GM21737 (cell line): ENCODE data around the gene ADCYAP1R1.

Experiments
- ATAC-seq: cut with Tn5 transposase; IDR thresholded peaks from one replicate; pipeline ENCODE4 v1.9.1; 2021; ENCODE audit warnings: mild to moderate bottlenecking, moderate library complexity; ENCODE audit not compliant: unreplicated experiment

ADCYAP1R1 gene

GRCh38 chr7:31082447-31082846 lies 30.3 kb downstream of the ADCYAP1R1 start:
- no peak for ATAC-seq

DNA sequence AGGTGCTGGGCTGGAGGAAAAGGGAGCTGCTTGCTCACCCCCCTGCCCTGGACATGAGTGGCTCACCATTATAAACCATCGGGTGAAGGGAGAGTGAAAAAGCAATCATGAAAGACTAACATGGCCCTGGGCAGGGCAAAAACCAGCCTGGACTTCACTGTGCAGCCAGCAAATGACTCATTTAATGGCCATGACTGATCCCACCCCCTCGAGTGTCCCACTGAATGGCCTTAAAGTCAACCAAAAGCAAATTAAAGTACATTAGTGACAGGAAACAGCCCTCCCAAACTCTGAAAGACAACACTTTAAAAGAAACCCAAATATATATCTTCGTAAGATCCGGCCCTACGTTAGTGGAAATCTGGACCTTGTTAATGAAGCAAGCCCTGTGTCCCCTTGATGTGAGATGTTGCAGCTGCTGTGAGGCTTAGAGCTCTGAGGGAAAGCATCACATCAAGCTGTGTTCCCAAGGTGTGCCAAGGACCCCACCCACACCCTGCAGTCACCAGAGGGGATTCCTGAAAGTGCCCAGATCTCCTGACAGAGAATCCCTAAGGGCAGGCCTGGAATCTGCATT lies 31.2 kb downstream of the ADCYAP1R1 start:
- ATAC-seq: no peak

DNA sequence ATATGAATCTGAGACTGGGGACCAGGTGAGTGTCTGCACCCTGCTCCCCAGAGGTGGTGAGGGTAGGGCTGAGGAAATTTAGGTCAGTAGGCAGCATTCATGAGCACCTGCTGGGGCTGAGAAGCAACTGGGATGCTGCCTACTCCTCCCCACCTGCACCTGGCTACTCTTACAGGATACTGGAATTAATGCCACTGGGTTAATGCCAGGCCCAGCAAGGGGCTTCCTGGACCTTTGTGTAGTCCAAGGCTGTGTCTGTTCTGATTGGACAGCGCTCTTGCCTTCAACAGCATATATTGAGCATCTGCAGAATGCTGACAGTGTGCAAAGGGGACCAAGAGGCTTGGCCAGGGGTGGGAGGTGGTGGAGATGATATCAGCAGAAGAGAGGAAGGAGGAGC lies 32.1 kb downstream of the ADCYAP1R1 start:
- no peak for ATAC-seq

GRCh38 chr7:31087351-31087750 lies 35.2 kb downstream of the ADCYAP1R1 start:
- no peak for ATAC-seq

- no peak for ATAC-seq
Measured at GRCh38 chr7:31091924-31092434, 39.9 kb downstream of the ADCYAP1R1 start.

- no peak for ATAC-seq
Measured at GRCh38 chr7:31092606-31093005, 40.5 kb downstream of the ADCYAP1R1 start.

DNA sequence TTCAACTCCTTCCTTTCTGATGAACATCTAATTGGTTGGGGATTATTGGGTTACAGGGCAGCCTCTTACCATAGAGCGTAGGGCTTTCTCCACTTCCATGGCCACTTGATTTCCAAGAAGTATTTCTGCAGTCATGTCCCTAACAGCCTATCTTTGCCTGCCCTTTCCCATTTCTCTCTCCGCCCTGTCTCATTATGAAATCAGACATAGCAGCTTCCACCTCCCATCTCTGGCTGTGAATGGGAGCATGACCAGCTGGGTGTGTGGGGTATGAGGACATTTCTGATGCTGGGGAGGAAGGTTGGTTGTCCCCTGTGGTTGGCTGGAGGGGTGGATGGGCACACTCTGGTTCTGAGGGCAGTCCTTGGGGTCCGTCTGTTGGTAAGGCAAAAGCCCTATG lies 41.2 kb downstream of the ADCYAP1R1 start:
- no peak for ATAC-seq

GRCh38 chr7:31094271-31094670 lies 42.2 kb downstream of the ADCYAP1R1 start:
- no peak for ATAC-seq

- no peak for ATAC-seq
Measured at GRCh38 chr7:31095286-31096197, 43.4 kb downstream of the ADCYAP1R1 start.

DNA sequence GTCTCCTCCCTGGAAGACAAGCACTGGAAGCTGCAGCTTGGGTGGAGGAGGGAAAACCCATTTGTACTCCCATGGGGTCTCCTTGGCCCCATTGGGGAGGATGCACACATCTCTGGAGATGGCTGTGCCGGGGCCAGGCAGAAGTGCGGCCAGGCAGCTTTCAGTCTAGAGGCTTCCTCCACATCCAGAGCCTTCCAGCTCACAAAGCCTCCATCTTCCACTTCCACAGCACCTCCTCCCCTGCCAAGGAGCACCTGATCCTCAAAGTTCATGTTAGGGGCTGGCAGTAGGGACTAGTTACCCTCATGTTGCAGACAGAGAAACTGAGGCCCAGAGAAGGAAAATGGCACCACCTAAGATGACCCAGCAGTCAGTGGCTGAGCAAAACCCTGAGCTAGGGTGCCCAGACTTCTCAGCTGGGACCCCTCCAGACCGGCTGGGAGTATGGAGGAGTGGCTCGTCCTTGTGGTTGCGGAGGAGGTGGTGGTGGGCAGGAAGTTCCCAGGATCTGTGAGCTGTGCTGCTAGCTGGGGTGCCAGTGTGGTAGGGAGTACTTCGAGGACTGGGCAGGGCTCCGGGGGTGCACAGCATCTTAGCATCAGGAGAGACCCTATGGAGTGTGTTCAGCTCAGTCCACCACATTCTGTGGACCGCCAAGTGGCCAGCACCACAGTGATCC lies 44.2 kb downstream of the ADCYAP1R1 start:
- ATAC-seq: no peak

- ATAC-seq: no peak
Measured at GRCh38 chr7:31096877-31097258, 44.8 kb downstream of the ADCYAP1R1 start.

DNA sequence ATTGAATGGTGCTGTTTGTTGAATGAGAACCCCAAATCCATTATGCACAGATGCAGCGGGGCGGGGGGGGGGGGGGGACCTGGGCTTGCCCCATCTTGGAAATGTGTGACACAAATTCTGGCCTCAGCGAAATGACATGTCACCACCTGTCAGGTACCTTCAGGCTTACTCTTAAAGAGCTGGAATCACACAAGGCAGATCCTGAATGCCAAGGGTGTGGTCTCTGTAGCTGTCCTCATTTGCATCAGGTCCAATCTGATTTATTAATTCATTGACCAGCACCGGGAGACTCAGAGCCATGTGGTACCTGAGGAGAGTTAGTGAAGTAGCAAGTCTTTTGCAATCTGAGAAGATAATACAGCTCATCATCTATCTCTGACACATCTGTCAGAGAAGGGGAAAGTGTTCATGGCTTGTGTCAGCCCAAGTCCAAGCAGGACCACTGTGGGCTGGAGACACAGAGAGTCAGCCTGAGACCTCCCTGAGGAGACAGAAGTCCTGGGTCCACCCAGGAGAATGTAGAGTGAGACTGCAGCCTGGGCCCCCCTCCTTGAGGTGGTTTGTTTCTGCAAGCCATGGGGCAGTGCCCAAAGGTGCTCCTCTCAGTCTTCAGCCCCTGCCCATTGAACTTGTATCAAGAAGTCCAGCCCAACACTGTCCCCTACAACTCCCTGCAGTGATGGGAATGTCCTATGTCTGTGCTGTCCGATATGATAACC lies 46.7 kb downstream of the ADCYAP1R1 start:
- no peak for ATAC-seq

- no peak for ATAC-seq
Measured at GRCh38 chr7:31099451-31100444, 47.6 kb downstream of the ADCYAP1R1 start.

GRCh38 chr7:31100445-31100844 lies 48.3 kb downstream of the ADCYAP1R1 start:
- ATAC-seq: no peak

DNA sequence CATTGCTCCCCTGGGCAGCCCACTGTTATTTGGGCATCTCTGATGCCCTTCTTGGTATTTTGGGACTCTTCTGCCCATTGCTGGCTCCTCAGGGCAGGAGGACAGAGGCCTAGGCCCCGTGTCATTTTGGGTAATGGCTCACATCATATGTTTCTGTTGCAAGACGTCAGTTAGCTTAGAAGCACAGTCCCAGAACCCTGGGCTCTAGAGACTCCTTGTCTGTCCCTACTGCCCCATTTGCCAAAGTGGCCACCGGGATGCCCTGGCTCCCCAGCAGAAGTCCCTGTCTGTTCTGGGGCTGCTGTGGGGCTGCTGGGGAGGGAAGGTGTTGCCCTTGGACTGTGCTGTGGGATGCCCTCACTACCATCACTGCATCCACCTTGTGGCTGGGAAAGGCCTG lies 48.8 kb downstream of the ADCYAP1R1 start:
- ATAC-seq: no peak

GRCh38 chr7:31101544-31101943 lies 49.4 kb downstream of the ADCYAP1R1 start:
- no peak for ATAC-seq

DNA sequence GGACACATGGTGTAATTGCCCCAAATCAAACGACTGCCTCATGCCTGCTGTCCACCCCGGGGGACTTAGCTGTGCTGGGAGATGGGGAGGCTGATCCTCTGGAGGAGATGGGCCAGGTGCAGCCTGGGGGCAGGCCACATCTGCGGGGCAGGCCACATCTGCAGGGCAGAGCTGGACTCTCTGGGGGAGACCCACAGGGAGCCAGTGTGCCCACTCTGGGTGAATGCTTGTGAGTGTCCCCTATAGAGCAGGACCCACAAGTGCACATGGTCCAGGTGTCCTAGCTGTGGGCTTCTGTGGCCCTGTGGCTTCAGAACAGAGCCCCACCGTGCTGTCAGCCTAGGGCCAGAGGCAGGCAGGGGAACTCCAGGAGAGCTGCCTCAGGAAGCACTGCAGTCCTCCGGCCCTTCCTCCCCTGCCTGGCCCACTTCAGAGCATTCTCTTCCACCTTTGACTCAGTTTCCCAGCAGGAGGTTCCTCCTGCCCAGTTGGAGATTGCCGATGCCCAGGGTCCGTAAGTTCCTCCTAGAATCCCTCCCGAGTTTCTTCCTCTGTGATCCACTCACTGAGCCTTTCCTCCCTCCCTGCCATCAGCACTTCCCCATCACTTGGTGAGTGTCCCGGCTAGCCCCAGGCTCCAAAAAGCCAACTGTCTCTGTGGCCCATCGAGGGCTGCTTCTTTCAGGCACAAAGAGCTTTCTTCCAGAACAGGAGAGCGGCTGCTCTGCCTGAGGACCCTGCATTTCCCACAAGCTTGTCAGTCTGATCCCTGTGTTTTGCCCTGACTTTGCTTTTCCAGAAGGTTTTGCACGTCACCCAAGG lies 50.3 kb downstream of the ADCYAP1R1 start:
- ATAC-seq: no peak

DNA sequence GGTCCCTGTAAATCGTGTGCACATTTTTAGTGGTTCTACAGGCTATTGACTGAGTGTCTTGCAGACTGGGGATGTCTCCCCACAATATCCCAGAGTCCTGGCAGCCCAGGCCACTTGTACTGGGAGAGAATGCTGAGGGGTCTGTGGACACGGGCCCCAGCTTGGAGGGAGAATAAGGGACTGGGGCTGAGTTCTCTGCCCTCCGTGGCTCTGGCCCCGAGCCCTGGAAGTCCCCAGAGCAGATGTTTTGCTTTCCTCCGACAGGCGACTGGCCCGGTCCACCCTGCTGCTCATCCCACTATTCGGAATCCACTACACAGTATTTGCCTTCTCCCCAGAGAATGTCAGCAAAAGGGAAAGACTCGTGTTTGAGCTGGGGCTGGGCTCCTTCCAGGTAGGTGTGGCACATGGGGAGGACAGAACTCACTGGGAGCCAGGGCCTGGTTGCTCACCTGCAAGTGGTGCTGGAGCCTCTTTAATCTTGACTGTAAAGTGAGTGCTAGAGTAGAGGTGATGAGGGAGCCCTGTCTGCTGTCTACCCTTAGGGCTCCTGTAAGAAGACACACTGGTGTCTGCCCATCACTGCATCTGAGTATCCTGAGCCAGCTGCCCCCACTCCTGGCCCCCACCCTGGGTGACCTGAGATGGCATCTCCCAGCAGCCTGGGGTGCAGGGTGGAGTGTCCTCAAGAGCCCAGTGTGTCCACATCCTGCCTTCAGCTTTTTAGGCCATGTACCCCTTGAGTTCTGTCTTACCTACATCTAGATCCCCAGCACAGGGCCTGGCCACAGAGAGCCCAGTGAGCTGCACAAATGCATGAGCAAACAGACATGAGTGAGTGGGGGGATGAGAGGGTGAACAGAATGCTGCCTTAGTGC lies 51.1 kb downstream of the ADCYAP1R1 start:
- no peak for ATAC-seq
